Sigmoid colon (tissue), 7 donors: ENCODE measurements around the gene RGS14. TPM values are rescaled to one million over a fixed set of nuclear protein-coding genes. Genes with fewer than 3 reads are reported as not detected.
A peak's percentile ranks its signal among the peaks of the same experiment; 100 is the strongest.

Source experiments
- DNase-seq: peaks from one replicate; pipeline ENCODE4 v3.0.0-alpha.2; 2019
- H3K27ac ChIP-seq, 4 donors: fragments of 200-600 bp; sonication (generic); one replicate each; pipeline ENCODE4 v1.5.1; 2016 to 2019; ENCODE audit warnings: mild to moderate bottlenecking in 1 of 4
- H3K27me3 ChIP-seq, 3 donors: fragments of 200-600 bp; sonication (generic); one replicate each; pipeline ENCODE4 v1.5.1; 2019; ENCODE audit warnings: mild to moderate bottlenecking in 1 of 3
- H3K36me3 ChIP-seq, 4 donors: fragments of 200-600 bp; sonication (generic); one replicate each; pipeline ENCODE4 v1.5.1; 2016 to 2019
- H3K4me1 ChIP-seq, 4 donors: fragments of 200-600 bp; sonication (generic); one replicate each; pipeline ENCODE4 v1.5.1; 2017 to 2019
- H3K4me3 ChIP-seq, 4 donors: fragments of 200-600 bp; sonication (generic); one replicate each; pipeline ENCODE4 v1.5.1; 2017 to 2019; ENCODE audit warnings: mild to moderate bottlenecking in 2 of 4, moderate library complexity in 1 of 4
- H3K9me3 ChIP-seq, 4 donors: fragments of 200-600 bp in 3 of 4; sonication (generic) in 3 of 4; one replicate each; pipeline versions ENCODE4 v1.5.1 to v1.6.1; 2013 to 2019
- EP300 ChIP-seq, 4 donors: sonication (generic); formaldehyde crosslinking; IDR thresholded peaks; one replicate each; pipeline ENCODE4 v1.6.1; 2017; ENCODE audit warnings: antibody characterized with exemption in 4 of 4
- POLR2A ChIP-seq, 2 donors: fragments of 450-650 bp; IDR thresholded peaks; one replicate each; pipeline ENCODE4 v1.6.1; 2016; ENCODE audit warnings: antibody characterized with exemption in 2 of 2, mild to moderate bottlenecking in 2 of 2, moderate library complexity in 2 of 2
- POLR2AphosphoS5 ChIP-seq, 4 donors: sonication (generic); formaldehyde crosslinking; IDR thresholded peaks; one replicate each; pipeline ENCODE4 v1.6.1; 2017; ENCODE audit warnings: antibody characterized with exemption in 4 of 4
- WGBS, 2 donors: extraction: QIAGEN DNeasy Blood & Tissue Kit; methylation state at CpG; one replicate each; pipeline ENCODE4 v1.1.7; 2013; 5-methylcytosine and 5-hydroxymethylcytosine counted together
- intact Hi-C: fragments of 100-400 bp; cut with DNase I; formaldehyde crosslinking; loops from one replicate; pipeline ENCODE4 v1.15.1; 2023
- polyA plus RNA-seq, 3 donors: library from polyadenylated mRNA; stranded (reverse); fragments of 200-250 nt; gene quantifications; one replicate each; pipeline ENCODE4 v1.2.3, GENCODE V29; 2013
- total RNA-seq, 4 donors: library from RNA; depleted of rRNA; stranded (reverse); fragments of >200 nt; gene quantifications; one replicate each; pipeline ENCODE4 v1.1.0, GENCODE V29; 2016
- TF ChIP-seq, protein P1 (sequence below), 4 experiments: fragments of 450-650 bp in 3 of 4; fragments of 200-600 bp in 1 of 4; IDR thresholded peaks; one replicate each; pipeline ENCODE4 v1.5.1; 2016 to 2019; ENCODE audit warnings: antibody characterized with exemption in 4 of 4, mild to moderate bottlenecking in 3 of 4, moderate library complexity in 2 of 4
- donor health status: healthy with polysubstance abuse.
- donor health status: Bipolar disorder and iron deficiency.
- donor health status: healthy.

Gene RGS14
- total and polyA plus RNA-seq, 7 donors, result 9.6 to 26.6 (median 16.2) TPM

- Histone ChIP-seq H3K9me3 (no peaks in the 10 kb centered on the region), H3K4me1 (peaks cover 0 to 52% (median 36%) of the 10 kb centered on the region in 4 donors)
- DNase-seq, result no peak
These were observed 6.8 kb upstream of the RGS14 start for GRCh38 chr5:177350776-177351391.

DNA sequence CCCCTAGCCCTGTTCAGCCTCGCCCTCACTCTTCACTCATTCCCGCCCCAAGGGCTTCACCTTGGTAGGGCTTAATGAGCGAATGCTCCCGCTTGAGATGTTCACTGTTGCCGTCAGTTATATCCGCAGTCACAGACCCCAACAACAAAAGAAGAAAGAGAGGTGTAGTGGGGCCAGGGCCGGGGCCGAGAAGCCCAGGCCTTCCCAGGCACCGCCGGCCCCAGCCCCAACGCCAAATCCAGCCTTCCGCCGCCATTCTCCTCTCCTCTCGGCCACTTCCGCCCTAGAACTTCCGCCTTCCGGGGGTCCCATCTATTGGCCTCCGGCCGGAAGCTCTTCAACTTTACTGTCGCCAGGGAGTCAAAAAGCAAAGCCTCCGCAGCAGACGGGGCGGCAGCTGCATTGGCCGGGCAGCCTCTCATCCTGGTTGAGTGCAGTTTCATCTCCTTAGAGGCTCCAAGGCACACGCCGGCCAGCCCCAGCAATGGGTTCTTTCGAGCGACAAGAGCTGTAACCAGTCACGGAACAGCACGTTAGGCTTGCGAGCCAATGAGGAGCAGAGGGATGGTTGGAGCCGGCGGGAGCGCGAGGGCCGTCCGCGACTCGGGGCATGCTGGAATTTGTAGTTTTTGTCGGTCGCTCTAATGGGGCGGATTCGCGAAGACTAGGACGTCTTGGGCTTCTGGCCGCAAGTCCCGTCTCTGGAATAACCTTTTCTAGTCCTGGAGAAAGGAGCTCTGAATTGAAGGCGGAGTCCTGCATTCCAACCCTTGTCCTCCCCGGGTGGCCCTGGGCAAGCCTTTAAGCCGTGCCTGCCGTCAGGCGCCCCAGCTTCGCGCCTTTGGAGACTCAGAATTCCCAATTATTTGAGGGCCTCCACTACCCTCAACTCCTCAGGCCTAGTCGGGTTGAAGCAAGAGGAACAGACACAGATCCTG is 6.1 kb upstream of the RGS14 start, which contains the start of gene LMAN2:
Gene LMAN2, minus strand, starts transcription at position 277 of the 938 bp plus-strand sequence. Its CDS starts 21 bp downstream, at position 256.
- Histone ChIP-seq H3K27me3 (no peaks in the 10 kb centered on the region), H3K4me1 (peaks cover 0 to 51% (median 34%) of the 10 kb centered on the region in 4 donors), H3K4me3 (peak within 1 kb of the TSS; percentile 59 to 93 (median 83)), H3K9me3 (no peaks in the 10 kb centered on the region), H3K36me3 (peaks cover 0 to 6% (median 2%) of the 10 kb centered on the region in 4 donors), H3K27ac (peak within 1 kb of the TSS; percentile 89 to 96 (median 92))
- WGBS, 2 donors, result 8 to 9% methylated on average over 55 of the region's 55 CpGs
- no peak for TF ChIP-seq EP300 (IDR thresholded peaks at IDR 0.05)
- TF ChIP-seq POLR2AphosphoS5 (IDR thresholded peaks at IDR 0.05), result peak; percentile 42 to 87 (median 68)
- peak; percentile 46 to 70 for TF ChIP-seq POLR2A (IDR thresholded peaks at IDR 0.05)
- peak; percentile 96 for DNase-seq
- intact Hi-C loops, result loop anchor here (2.0 kb wide), 2 partner anchors 15 to 39 kb away; no protein-coding TSS in a partner anchor

More at GRCh38 chr5:177350776-177351391, 6.8 kb upstream of the RGS14 start:
- peaks cover 0 to 6% (median 2%) of the 10 kb centered on the region in 4 donors for H3K36me3 ChIP-seq
- TF ChIP-seq, protein P1, sequence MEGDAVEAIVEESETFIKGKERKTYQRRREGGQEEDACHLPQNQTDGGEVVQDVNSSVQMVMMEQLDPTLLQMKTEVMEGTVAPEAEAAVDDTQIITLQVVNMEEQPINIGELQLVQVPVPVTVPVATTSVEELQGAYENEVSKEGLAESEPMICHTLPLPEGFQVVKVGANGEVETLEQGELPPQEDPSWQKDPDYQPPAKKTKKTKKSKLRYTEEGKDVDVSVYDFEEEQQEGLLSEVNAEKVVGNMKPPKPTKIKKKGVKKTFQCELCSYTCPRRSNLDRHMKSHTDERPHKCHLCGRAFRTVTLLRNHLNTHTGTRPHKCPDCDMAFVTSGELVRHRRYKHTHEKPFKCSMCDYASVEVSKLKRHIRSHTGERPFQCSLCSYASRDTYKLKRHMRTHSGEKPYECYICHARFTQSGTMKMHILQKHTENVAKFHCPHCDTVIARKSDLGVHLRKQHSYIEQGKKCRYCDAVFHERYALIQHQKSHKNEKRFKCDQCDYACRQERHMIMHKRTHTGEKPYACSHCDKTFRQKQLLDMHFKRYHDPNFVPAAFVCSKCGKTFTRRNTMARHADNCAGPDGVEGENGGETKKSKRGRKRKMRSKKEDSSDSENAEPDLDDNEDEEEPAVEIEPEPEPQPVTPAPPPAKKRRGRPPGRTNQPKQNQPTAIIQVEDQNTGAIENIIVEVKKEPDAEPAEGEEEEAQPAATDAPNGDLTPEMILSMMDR (IDR thresholded peaks at IDR 0.05), result no peak
- TF ChIP-seq EP300 (IDR thresholded peaks at IDR 0.05) (no peak), POLR2AphosphoS5 (IDR thresholded peaks at IDR 0.05) (no peak), POLR2A (IDR thresholded peaks at IDR 0.05) (no peak)
- 6 to 14% methylated on average over 19 of the region's 19 CpGs for WGBS, 2 donors
- H3K4me3 ChIP-seq, result peak overlapping the region; percentile 59 to 93 (median 83)
- intact Hi-C loops, result loop anchor here (2.0 kb wide), 2 partner anchors 16 to 38 kb away; no protein-coding TSS in a partner anchor
- no peaks in the 10 kb centered on the region for H3K27me3 ChIP-seq
- H3K27ac ChIP-seq, result peak overlapping the region; percentile 89 to 96 (median 92)

DNA sequence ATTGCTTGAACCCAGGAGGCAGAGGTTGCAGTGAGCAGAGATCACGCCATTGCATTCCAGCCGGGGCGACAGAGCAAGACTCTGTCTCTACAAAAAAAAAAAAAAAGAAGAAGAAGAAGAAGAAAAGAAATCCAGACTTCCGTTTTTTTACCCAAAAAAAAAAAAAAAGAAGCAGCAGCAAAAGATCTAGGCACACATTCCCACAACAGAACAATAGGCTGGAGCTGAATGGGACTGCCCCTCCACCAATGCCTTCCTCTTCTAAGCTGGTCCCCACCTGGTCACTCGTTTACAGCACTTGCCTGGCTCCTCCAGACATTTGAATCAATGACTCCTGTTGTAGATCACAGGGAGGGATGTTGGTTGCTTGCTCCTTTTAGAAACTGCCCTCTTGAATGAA is 4.6 kb upstream of the RGS14 start:
- Histone ChIP-seq H3K27ac (no peak overlapping the region), H3K27me3 (peaks cover 0 to under 1% (median 0%) of the 10 kb centered on the region in 3 donors), H3K9me3 (no peaks in the 10 kb centered on the region), H3K4me1 (peaks cover 0 to 37% (median 27%) of the 10 kb centered on the region in 4 donors), H3K4me3 (no peak overlapping the region), H3K36me3 (peaks cover 0 to 4% (median 0%) of the 10 kb centered on the region in 4 donors)
- TF ChIP-seq EP300 (IDR thresholded peaks at IDR 0.05), result no peak
- TF ChIP-seq, protein P1 (IDR thresholded peaks at IDR 0.05), result no peak
- no peak for TF ChIP-seq POLR2A (IDR thresholded peaks at IDR 0.05)
- no peak for TF ChIP-seq POLR2AphosphoS5 (IDR thresholded peaks at IDR 0.05)
- intact Hi-C loops, result no loop called here
- 66 to 75% methylated on average over 5 of the region's 5 CpGs for WGBS, 2 donors
- DNase-seq, result no peak

- H3K9me3 ChIP-seq, result no peaks in the 10 kb centered on the region
- TF ChIP-seq POLR2A (IDR thresholded peaks at IDR 0.05) (no peak), POLR2AphosphoS5 (IDR thresholded peaks at IDR 0.05) (no peak), EP300 (IDR thresholded peaks at IDR 0.05) (no peak)
- no peak overlapping the region for H3K27ac ChIP-seq
- no peak overlapping the region for H3K4me3 ChIP-seq
- WGBS, 2 donors, result 85 to 94% methylated on average over 3 of the region's 3 CpGs
- no peak for DNase-seq
- H3K27me3 ChIP-seq, result peaks cover 0 to 12% (median 0%) of the 10 kb centered on the region in 3 donors
- peaks cover 0 to 26% (median 21%) of the 10 kb centered on the region in 4 donors for H3K4me1 ChIP-seq
- peaks cover 0 to 4% (median 0%) of the 10 kb centered on the region in 4 donors for H3K36me3 ChIP-seq
- intact Hi-C loops, result no loop called here
These were observed 3.5 kb upstream of the RGS14 start for GRCh38 chr5:177354256-177354655.

DNA sequence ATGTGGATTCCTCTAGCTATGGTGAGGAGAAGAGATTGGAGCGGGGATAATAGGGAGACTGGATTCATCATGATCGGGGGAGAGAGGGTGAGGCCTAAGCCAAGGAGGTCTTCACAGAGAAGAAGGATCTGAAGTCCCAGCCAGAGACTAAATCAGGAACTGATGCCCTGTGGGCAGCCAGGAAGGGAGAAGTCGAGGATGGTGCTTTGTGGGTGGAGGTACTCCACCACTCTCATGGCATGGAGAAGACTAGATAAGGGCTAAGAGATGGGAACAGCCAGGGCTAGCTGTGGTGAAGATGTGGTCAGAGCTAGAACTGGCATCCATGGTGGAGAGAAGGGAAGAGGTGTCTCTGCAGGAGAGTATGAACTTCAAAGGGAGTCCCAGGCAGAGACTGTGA is 3.0 kb upstream of the RGS14 start:
- Histone ChIP-seq H3K27ac (no peak overlapping the region), H3K4me3 (no peak overlapping the region), H3K36me3 (peaks cover 0 to 4% (median 0%) of the 10 kb centered on the region in 4 donors), H3K4me1 (peaks cover 0 to 22% (median 16%) of the 10 kb centered on the region in 4 donors), H3K9me3 (no peaks in the 10 kb centered on the region), H3K27me3 (peaks cover 0 to 12% (median 0%) of the 10 kb centered on the region in 3 donors)
- TF ChIP-seq POLR2A (IDR thresholded peaks at IDR 0.05) (no peak), POLR2AphosphoS5 (IDR thresholded peaks at IDR 0.05) (no peak), EP300 (IDR thresholded peaks at IDR 0.05) (no peak)
- TF ChIP-seq, protein P1 (IDR thresholded peaks at IDR 0.05), result no peak
- DNase-seq, result no peak
- intact Hi-C loops, result no loop called here
- WGBS, 2 donors, result 74% methylated on average over 3 of the region's 3 CpGs
